RKO (cell line): Measurements from ENCODE around the gene RASL10A.
"Not testable (repeated sequence)": the region's sequence is repeated elsewhere in the genome, so short reads cannot be mapped to it uniquely, and the experiment has no call there.

Experiments used
- DNase-seq: peaks from one replicate; pipeline ENCODE4 v3.0.0-alpha.2; 2016; ENCODE audit warnings: low spot score

RASL10A gene, protein sequence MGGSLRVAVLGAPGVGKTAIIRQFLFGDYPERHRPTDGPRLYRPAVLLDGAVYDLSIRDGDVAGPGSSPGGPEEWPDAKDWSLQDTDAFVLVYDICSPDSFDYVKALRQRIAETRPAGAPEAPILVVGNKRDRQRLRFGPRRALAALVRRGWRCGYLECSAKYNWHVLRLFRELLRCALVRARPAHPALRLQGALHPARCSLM

DNA sequence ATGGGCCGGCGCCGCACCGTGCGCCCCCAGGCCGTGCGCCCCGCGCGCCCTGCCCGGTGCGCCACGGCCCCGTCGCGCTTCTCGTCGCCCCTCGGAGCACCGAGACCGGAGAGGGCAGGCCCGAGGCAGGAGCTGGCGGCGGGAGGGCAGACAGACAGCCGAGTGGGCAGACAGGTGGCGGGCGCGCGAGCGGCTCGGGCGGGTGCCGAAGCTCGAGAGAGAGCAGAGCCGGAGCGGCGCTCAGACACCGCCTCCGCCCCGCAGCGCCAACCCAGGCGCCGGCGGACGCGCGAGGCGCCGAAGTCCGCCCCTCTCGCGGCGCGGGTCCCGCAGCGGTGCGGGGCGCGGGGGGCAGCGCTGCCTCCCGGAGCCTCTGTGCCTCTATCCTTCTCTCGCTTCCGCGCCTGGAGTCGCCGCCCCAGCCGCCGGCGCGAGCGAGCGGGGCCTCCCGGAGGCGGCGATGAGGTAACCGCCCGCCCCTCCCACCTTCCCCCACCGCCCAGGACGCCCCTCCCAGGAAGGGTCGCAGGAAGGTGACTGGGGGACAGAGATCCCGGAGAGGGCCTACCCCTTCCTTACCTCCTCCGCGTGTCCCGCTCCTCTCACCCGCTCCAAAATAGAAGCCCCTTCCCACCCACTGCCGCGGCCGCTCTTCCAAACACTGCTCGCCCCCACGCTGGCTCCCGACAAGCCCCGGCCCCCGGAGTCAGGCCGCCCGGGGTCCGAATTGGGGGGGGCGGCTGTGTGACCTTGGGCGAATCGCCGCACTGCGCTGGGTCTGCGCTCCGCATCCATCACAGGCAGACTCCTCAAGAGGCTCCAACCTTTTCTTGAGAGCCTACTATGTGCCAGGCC, at the start of gene RASL10A:
Gene RASL10A, minus strand, starts transcription at position 412 of the 855 bp plus-strand sequence. CDS start 451 bp downstream, outside the sequence.
- DNase-seq, result no peak

DNA sequence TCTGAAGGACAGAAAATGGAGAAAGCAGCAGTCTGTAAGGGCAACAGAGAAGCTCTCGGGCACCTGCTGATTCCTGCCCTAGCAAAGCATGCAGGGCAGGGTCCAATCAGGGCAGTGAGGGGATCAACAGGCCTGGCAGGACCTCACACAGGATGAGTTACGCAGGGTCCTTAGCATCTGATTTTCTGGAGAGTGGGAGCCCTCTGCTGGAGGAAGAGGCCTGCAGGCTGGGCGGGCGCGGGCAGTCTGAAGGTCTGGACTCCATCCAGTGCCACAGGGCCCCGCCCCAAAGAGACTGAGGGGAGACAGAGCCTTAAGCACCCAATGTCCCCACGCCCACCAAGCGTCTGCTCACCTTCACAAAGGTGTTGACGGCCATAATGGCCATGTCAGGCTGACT, 44.0 kb upstream of the RASL10A start:
- DNase-seq, result peak; percentile 16

DNA sequence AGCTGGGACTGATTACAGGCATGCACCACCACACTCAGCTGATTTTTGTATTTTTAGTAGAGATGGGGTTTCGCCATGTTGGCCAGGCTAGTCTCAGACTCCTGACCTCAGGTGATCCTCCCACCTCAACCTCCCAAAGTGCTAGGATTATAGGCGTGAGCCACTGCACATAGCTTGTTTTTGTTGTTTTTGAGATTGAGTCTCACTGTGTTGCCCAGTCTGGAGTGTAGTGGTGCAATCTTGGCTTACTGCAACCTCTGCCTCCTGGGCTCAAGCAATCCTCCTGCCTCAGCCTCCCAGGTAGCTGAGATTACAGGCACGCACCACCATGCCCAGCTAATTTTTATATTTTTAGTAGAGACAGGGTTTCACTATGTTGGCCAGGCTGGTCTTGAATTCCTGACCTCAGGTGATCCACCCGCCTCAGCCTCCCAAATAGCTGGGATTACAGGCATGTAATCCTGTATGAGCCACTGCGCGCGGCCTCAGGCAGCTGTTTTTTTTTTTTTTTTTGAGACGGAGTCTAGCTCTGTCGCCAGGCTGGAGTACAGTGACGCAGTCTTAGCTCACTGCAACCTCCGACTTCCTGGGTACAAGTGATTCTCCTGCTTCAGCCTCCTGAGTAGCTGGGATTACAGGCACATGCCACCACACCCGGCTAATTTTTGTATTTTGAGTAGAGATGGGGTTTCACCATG, 41.8 kb upstream of the RASL10A start:
- not testable (repeated sequence) for DNase-seq

DNA sequence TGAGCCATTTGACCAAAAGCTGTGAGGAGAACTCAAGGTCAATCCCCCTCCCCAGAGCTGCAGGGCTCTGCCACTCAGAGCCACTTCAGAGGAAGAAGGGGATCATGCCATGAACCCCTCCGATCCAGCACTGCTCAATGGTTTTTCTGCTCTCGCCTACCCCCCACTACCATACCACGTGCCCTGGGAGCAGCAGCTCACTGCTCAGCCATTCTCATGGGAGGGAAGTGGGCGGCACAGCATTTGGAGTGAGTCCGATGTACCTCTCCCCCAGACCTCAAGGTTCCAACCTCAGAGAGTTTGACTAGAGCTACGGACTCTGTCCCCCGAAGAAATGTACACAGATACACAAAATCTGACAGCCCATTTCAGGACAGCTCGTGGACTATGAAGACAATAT, 38.4 kb upstream of the RASL10A start:
- DNase-seq, result no peak

DNA sequence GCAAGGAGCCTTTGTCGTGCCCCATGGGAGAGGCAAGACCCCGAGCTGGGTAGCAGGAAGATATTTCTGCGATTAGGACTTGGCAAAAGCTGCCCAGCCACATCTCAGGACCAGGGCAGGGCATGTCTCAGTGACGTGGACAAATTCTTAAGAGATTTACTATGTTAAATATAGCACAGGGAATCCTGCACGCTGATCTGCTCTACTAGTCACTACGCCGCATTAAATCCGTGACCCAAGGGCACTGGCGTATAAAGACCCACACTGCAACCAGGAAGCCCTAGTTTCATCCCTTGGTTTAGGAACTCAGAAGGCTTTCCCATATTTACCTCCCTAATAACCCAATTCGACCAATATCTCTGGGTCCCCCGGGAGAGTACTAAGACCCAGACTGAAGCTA, 37.8 kb upstream of the RASL10A start:
- DNase-seq, result no peak

DNA sequence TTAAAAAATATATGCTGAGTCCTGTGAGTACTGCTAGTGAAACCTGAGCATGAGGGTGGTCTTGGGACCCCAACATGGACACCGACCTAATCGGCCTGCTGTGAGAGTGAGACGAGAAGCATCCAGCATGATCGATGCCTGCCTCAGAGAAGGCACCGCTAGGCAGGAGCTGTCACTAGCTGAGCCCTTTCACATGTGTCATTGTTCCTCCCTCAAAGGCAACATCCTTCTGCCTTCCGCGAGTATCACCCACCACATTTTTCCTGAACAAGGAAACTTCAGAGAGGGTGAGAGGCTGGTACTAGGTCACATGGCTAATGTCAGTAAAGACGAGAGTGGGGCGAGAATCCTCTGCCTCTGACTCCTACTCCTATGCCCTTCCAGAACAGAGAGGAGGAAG, 37.3 kb upstream of the RASL10A start:
- no peak for DNase-seq

DNA sequence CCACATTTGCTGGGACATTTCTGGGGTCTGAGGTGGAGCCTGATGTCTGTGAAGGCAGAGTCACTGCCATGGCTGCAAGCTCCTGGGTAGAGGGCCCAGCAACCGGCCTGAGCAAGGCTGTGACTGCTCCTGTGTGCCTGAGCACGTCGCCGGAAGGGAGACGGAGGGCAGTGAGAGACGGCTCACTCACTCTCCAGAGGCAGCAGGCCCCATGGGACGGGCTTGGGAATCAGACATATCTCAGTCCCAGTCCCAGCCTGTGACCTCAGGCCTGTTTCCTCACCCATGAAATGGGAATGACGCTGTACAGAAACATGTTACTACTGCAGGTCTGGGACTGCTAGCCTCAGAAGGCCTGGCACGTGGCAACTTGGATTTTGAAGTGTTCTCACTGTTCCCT, 36.4 kb upstream of the RASL10A start:
- no peak for DNase-seq

DNA sequence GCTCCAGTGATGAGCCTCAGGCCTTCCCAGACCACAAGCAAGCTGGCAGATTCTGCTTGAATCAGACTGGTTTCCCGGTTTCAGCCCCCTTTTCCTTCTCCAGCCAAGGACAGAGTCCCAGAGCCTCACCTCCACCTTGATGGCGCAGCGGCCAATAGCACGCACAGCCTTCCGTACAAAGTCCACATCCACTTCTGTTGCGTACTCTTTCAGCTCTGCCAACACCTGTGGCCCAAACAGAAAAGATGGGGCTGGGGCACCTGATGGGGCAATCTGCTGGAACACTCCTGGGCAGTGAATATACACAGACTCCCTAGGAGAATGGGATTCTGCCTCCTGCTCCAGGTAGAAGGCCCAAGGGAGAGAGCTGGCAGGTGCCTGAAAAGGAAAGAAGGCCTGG, 35.5 kb upstream of the RASL10A start:
- no peak for DNase-seq

DNA sequence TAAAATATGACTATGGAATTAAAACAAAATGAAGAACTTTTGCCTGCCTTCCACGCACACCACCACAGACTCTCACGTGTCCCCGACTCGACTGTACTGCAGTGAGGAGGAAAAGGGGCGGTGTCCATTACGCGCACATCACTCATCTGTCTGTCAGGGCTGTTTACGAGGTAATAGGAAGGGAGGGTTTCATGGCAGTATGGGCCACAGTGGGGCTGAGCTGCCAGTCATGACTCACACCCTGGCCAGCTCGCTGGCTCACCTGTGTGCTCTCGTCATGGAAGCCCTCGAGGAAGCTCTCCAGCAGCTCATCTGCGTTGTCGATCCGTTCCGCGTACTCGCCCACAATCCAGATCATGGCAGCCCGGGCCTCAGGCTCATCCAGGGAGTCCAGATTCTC, 33.5 kb upstream of the RASL10A start:
- DNase-seq, result no peak

DNA sequence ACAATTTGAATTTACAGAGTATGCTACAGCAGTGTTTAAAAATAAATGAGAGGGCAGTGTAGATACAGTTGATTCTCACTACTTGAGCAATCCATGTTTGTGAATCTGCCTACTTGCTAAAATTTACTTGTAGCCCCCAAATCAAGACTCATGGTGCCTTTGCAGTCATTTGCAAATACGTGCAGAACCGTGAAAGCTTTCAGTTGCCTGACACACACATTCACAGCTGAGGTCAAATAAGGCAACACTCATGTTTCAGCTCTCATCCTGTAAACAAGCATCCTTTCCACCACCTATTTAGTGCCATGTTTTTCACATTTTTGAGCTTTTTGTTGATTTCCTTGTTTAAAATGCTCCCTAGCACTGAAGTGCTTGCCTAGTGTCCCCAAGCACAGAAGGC, 32.5 kb upstream of the RASL10A start:
- DNase-seq, result no peak

DNA sequence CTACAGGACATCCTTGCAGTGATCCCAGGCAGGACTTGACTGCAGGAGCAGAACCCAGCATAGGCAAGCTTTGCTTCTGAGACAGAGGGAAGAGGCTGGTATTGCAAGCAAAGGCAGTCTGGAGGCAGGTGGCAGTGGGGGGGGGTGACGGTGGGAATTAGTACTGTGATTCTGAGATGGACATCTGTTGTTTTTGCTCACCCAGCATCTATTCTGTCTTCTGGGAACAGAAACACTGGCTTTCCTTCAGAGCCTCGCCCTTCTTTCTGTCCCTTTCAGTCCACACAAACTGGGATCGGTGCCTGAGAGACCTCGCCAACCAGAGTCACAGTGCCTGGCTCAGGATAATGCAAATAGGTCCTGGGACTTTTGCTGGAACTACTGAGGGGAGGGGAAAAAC, 31.2 kb upstream of the RASL10A start:
- DNase-seq, result no peak

DNA sequence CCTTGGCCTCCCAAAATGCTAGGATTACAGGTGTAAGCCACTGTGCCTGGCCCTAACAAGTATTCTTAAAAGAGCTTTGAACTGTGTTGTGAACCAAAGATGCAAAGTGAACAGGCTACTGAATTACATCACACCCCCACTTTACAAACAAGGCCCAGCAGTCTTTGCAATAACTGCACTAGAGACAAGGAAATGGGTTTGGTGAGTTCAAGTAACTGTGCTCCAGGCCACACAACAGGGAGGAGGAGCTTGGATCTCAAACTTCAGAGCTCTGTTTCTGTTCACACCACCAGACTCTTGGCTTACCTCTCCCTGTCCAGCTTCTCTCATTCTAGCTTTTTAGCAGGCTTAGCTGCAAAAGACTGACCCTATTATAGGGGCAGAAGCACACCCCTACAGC, 30.4 kb upstream of the RASL10A start:
- no peak for DNase-seq

DNA sequence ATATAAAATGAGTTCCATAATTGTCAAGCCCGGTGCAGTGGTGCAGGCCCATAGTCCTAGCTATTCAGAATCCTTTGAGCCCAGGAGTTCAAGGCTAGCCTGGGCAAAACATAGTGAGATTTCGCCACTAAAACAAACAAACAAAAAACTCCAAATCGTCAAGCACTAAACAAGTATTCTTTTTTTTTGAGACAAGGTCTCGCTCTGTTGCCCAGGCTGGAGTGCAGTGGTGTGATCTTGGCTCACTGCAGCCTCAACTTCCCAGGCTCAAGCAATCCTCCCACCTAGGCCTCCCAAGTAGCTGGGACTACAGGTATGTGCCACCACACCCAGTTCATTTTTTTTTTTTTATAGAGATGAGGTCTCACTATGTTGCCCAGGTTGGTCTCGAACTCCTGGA, 29.4 kb upstream of the RASL10A start:
- not testable (repeated sequence) for DNase-seq

DNA sequence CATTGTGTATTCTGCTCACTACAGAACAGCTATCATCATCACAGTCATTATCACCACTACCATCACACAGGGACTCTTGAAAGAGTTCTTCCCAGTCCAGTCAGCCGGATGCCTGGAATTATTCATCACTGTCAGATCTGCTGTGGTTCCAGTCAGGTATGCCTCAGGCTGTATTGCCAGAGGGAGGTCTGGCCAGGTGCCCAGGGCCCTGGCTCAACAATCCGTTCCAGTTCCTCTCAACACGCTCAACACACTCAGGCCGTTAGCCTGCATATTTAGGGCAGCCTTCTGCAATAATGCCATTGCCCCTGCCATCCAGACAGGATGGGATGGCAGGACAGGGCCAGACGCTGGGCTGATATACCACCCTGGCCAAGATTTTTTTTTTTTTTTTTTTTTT, 28.6 kb upstream of the RASL10A start:
- DNase-seq, result no peak

DNA sequence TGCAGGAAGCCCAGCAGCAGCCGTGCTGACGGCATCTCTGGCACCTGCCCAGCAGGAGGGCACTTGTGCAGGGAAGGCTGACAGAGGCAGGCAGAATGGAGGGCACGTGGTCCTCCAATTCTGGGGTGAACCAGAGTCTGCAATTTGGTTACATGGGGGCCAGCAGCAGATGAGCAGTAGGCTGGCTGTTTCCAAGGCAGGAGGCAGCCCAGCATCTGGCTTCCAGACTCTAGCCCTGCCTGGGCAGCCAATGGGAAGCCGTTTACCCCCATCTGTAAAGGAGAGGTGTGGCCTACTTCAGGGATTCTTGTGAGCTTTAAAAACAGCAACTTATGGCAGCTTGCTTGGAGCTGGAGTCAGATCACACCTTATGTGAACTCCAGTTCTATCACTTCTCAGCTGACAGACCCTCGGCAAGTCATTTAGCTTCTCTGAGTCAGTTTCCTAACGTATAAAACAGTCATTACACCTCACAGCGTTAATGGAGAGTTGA, 27.9 kb upstream of the RASL10A start:
- DNase-seq, result no peak

DNA sequence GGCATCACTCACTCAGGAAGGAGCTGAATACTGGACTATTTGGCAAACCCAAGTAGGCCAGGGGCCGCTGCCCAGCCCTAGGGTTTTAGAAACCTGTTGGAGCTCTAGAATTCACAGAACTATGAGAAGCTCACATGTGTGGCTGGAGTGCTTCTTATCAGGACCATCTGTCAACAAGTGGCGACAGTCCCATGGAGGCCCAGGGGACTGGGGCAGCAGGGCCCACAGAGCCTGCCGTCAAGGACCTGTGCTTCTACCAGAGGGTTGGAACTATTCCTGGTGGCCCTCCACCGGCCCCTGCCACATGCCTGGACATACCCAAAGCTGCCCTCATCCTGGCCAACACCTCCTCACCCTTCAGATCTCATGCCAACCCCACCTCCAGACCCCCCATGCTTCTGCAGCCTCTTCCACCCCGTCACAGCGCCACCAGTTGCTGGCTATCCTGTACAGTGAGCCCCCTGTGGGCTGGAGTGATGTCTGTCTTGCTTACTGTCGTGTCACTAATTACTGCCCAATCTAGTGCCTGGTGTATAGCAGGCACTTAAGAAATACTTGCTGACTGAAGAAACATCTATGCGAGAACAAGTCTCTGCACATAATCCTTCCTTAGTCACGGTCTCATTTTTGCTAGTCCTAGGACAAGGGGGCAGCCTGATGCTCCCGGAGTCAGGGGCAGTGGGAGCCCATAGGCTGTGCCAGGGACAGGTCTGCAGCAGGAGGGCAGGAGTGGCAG, 27.2 kb upstream of the RASL10A start:
- no peak for DNase-seq

DNA sequence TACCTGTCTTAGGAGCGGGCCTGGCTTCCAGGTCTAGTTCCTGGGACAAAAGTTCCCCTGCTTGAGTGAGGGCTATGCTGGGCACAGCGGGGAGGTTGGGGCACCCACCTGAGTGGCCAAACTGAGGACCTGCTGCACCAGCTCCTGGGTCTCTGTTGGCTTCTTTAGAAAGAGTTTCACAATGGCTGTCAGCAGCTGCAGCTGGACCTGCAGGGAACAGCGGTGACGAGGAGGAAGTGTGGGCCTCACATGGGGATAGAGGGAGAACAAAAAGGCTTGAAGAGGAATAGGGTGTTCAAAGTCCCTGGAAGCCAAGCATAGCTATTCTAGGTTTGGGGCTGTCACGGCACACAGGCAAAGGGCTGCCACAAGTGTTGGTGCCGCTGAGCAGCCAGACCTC, 26.7 kb upstream of the RASL10A start:
- no peak for DNase-seq

DNA sequence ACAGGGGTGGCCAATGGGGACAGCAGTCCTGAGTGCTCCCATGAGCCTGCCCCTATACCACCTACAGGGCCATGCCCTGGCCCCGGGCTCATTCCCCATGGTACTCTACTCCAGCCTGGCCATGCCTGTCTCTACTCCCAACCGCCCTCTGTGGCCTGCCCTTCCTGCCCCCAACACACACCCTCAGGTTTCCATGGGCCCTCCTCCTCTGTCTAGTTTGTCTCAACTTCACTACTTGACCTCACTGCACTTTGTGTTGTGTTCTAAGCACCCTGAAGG, 26.3 kb upstream of the RASL10A start:
- no peak for DNase-seq

DNA sequence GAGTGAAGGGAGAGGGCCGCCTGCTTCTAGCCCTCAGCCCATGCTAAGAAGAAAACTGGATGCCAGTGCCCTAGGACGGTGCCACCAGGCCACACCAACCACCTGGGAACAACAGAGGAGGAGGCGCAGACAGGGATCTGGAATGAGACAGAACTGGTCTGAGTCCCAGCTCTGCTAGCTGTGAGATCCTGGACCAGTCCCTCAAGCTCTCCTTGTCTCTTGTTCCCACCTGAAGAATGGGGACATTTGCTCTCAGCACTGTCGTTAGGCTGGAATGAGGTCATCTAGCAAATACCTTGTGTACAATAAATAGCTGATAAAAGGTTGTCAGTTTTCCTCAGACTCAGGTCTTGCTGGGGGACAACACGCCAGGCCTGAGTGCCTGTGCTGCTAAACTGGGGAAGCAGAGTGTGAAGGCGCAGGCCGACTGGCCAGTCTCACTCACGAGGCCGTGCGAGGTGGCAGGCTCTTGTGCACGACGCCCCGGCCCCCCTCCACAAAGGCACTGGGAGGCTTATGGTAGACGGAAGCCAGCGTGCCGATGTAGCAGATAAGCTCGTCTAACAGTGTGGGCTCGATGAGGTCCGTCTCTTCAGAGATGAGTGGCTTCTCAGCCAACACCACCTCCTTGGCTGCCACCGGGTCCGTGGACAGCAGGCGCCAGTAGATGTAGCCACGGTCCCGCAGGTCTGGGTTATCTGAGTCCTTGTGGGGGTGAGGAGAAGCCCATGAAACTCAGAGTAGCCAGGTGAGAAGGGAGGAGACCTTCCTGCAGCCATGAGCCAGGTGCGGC, 25.8 kb upstream of the RASL10A start:
- DNase-seq, result no peak

DNA sequence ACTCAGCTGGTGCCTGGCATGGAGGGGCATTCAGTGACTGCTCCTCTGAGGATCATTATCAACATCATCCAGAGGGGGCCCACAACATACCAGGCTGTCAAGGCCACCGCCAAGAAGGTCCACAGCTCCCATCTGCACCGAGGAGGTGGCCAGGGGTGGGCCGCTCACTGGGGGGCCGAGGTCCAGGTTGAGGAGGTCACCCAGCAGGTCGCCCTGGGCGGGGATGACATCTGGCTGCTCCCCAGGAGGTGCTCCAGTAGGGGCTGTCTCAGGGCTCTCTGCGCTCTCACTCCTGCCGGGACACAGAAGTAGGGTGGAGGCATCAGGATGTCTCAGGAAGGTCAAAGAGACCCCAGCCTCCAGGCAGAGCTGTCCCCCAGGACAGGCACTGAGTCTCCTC, 25.1 kb upstream of the RASL10A start:
- DNase-seq, result no peak

DNA sequence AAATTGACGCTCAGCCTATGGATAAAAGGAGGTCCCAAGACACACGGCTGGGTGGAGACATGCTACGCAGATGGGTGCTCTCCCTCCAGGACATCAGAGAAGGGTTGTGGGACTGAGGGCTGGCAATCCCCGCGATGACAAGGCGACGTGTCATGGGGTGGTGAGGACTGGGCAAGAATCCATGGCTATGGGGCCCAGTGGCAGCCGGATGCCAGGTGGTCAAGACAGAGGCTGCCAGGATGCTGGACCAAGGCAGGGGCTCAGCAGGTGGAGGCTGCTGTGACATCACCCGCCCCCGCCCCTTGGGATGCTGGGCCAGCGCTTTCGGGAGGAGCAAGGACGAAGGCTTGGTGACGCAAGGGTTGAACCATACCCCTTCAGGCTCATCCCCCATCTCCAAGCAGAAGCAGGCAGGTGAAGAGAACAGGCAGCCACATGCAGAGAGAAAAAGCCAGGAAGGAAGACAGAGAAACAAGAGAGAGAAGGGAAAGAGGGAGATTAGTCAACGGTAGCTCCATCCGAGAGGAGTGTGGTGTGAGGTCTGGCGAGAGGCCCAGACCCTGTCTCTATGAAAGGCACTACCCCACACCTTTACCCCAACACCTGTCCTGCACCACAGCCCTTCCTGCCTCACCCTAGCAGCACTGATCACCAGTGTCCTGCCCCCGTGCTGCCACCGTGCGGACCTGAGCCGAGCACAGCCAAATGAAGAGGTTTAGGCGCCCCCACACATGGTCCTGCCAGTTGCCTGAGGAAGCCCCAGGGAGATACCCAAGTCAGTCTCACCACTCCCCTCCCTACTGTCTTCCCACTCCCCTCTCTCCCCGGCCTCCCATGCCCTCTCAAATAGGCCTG, 24.1 kb upstream of the RASL10A start:
- no peak for DNase-seq
